Germinal center (tissue), 1 donor: Measurements from ENCODE around the gene SNRPB.
A peak's percentile ranks its signal among the peaks of the same experiment; 100 is the strongest.

ENCODE experiments used
- DNase-seq: peaks from one replicate; pipeline ENCODE4 v3.0.0; 2012; ENCODE audit warnings: mixed read lengths, low spot score

The SNRPB gene

DNA sequence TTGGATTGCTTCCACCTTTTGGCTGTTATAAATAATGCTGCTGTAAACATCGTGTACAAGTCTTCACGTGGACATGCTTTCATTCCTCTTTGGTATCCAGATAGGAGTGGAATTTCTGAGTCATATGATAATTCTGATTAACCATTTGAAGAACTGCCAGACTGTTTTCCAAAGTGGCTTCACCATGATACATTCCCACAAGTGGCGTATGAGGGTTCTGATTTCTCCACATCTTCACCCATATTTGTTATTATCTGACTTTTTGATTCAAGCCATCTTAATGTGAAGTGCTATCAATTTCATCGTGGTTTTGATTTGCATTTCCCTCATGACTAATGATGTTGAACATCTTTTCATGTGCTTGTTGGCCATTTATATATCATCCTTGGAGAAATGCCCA, 2.9 kb upstream of the SNRPB start:
- DNase-seq, result no peak

DNA sequence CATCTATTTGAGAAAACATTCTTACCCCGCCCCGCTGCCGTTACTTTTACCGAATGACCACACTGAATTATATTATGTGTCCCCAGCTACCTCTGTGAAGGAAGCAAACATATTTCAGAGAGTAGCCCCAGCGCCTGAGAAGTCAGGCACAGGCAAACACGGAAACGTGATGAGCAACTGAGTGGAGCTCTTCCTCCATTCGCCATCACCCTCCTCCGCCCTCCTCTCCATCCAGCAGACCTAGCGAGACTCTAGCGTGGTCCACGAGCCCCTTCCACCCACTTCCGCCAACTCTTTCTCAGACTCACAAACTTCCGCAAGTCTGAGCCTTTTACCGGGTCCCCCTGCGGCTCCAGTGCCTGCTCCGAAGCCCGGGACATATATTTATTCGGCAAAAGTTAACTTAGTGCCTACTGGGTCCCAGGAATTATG, 582 bp downstream of the SNRPB start:
- peak; percentile 78 for DNase-seq

DNA sequence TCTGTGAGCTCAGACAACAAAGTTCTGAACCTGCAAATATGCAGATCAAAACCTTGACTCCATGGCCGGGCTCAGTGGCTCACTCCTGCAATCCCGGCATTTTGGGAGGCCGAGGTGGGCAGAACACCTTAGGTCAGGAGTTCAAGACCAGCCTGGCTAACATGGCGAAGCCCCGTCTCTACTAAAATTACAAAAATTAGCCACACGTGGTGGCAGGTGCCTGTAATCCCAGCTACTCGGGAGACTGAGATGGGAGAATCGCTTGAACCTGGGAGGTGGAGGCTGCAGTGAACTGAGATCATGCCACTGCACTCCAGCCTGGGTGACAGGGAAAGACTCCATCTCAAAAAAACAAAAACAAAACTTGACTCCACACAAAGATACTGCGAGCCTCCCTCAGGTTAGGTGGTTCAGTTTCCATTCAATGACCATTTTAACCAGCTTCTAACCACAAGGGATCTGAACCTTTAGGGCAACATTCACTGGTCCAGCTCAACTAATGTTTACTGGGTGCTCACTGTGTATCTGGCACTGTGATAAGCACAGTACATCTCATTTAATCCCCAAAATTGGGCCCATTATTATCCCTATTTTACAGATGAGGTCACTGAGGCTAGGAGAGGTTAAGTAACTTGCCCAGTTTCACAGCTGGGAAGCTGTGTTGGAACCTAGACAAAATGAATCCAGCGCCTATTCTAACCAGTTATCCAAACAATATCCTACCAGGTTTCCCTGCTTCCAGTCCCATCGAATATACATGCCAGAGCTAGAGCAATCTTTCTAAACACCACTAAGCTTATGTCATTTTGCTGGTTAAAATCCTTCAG, 1.8 kb downstream of the SNRPB start:
- no peak for DNase-seq

DNA sequence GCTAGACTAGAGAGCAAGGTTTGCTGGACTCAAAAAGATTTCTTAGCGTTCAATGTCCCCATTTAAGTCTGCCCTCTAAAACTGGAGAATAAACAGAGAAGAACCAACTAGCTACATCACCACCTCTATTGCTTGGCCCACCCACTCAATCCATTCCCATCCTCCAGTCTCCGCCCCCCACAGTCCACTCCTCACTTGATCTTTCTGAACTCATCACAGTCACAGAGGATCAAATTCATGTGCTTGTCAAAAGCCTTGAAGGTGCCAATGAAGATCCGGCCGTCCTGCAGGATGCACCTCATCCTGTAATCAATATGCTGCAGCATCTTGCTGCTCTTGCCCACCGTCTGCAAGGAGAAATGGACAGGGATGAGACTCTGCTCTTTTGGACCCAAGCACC, 3.2 kb downstream of the SNRPB start:
- DNase-seq, result no peak

DNA sequence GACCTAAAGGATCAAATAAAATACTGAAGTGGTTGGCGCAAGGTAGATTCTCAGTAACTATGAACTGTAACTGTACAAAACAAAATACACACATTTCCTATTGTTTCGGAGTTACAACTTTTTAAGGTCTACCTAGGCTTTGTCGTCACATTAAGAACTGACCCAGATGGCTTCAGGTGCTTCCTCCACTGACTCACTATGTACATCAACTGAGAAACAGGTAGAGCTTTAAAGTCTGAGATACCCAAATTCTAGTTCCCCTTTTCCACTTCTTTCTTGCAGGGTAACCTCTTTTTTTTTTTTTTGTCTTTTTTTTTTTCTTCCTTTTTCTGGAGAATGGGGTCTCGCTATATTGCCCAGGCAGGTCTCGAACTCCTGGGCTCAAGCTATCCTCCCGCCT, 5.5 kb downstream of the SNRPB start:
- no peak for DNase-seq

DNA sequence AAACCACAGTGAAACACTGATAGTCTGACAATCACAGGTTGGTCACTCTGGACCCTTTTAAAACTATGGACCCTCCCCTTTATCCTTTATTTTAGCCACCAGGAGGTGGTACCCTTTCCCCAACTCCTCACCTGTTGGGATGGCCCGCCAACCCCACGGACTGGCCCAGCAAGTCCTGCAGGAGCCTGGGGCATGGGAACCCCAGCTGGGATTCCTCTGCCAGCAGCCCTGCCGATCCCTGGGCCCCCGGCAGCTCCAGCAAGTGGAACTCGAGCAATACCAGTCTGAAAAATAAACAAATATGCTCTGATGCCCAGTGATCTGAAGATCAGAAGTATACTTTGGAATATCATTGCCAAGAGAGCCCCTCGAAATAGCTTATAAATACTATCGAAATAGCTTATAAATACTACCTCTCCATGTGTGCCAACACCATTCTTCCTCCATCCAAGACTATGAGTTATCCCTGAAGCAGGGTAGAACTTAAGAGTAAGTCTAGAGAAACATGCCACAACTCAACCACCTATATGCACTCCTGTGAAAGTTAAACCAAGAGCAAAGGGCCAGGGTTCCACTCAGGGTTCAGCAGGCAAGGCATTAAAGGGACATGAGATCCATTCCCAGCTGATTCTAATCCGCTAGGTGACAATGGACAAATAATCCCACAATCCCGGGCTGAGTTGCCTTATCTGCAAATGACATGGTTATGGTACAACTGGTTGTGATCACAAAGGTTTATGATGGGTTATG, 6.8 kb downstream of the SNRPB start:
- no peak for DNase-seq

DNA sequence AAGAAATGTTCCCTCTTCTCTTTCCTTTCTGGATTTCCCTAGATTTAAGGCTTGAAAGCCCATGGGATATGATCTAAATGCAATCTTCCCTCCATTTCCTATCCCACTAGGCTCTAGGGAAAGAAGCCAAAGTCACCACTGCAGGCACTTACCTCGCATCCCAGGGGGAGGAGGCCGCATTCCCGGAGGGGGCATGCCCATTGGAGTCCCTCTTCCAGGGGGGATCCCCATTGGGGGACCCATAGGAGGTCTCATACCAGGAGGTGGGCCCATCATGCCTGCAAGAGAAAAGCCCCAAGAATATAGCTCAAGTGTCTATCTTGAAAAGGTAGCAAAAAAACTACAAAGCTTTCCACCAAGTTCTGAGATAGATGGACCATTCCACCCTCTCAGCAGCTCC, 8.1 kb downstream of the SNRPB start:
- no peak for DNase-seq

DNA sequence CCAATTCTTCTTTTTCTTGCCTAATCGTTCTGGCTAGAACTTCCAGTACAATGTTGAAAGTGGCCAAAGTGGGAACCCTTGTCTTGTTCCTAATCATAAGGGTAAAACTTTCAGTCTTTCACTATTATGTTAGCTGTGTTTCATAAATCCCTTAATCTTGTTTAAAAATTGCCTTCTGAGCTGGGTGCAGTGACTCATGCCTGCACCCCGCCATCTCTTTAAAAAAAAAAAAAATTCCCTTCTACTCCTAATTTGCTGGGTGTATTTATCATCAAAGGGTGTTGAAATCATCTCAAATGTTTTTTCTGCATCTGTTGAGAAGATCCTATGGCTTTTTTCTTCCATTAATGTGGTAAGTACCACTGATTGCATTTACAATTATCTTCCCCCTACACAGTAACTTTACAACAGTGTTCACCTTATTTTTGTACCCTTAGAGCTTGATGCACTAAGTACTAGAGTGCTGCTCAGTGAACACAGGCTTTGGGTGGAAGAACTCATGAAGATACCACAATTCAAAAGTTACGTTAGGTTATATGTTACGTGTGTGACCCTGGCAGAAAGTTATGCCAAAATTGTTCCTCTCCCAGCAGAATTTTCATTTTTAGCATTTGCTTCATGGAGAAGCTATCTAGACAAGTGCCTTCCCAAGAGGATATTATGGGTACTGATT, 9.7 kb downstream of the SNRPB start:
- no peak for DNase-seq

DNA sequence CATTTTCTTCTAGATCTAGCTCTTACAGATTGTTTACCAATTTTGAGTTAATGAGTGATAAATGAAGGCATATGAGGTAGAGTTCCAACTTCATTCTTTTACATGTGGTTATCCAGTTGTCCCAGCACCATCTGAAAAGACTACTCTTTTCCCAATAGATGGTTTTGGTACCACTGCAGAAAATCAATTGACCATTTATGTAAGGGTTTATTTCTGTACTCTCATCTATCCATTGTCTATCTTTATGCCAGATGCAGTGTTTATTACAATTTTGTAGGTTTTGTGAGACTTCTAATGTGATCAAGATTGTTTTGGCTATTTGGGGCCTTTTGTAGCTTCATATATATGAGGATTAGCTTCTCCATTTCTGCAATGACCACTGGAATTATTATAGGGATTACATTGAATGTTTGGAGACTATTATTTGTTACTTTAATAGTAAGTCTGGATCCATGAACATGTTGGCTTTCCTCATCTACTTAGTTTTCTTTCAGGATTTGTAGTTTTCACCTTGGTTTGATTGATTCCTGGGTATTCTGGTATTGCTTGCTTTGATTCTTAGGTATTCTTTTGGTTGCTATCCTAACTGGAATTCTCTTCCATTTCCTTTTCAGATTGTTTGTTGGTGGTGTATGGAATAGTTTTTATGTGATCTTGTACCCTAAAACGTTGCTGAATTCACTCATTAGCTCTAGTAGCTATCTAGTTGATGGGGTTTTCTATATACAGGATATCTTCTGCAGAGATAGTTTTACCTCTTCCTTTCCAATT, 10.4 kb downstream of the SNRPB start:
- DNase-seq, result no peak

DNA sequence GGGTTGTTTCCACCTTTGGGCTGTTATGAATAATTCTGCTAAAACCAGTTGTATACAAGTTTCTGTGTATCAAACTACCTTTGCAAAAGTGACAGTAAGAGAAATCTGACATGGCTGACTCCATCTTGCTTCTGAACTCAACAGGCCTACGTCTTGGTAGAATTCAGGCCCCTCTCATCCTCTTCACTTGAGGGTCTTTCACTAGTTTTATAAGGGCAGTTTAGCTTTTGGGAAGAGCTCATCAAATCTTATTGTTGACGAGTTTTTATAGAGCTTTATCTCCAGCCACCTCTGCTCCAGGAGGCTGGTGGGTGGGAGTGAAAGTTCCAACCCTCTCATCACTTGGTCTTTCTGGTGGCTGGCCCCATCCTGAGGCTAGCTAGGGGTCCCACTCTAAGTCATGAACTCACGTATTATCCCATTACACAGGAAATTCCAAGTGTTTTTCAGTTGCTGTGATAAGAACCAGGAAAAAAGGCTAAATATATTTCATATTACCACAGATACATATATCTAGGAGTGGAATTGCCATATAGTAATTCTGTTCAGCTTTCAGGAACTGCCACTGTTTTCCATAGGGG, 11.6 kb downstream of the SNRPB start:
- DNase-seq, result no peak

DNA sequence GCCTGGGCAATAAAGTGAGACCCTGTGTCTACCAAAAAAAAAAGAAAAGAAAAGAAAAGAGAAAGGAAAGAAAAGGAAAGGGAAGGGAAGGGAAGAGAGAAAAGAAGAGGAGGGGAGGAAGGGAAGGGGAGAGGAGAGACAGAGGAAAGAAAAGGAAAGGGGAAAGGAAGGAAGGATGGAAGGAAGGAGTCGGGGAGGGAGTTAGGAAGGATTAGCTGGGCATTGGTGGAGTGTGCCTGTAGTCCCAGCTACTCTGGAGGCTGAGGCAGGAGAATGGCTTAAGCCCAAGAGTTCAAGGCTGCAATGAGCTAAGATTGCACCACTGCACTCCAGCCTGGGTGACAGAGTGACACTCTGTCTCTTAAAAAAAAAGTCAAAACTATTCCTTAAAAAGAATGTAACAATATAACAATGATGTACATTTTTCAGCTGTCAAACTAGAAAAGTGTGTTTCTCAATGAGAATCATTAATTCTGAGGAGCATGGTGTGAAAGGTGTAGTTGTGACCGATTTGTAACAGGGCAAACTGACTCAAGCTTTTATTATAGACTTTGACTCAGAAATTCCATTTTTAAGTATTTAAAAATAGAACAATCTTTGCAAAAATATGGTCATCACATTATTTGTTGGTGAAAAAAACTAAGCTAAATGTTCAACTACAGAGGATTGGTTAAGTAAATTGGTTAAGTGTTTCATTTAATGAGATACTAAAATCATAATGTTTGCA, 14.7 kb downstream of the SNRPB start:
- no peak for DNase-seq

DNA sequence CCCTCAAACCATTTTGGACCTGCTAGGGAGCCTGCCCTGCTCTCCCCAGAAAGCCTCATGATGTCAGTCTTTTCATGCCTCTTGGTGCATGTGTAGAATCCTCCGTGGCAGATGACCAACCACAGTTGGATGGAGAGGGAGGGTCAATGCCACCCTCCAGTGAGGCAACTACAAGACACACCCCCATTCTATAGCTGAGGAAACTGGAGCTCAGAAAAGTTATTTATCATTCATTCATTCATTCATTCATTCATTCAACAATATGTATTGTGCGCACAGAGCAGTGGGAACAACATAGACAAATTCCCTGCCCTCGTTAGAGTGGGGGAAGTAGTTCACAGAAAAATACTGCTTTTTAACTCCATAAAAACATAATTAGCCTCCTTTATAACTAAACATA, 16.8 kb downstream of the SNRPB start:
- no peak for DNase-seq

DNA sequence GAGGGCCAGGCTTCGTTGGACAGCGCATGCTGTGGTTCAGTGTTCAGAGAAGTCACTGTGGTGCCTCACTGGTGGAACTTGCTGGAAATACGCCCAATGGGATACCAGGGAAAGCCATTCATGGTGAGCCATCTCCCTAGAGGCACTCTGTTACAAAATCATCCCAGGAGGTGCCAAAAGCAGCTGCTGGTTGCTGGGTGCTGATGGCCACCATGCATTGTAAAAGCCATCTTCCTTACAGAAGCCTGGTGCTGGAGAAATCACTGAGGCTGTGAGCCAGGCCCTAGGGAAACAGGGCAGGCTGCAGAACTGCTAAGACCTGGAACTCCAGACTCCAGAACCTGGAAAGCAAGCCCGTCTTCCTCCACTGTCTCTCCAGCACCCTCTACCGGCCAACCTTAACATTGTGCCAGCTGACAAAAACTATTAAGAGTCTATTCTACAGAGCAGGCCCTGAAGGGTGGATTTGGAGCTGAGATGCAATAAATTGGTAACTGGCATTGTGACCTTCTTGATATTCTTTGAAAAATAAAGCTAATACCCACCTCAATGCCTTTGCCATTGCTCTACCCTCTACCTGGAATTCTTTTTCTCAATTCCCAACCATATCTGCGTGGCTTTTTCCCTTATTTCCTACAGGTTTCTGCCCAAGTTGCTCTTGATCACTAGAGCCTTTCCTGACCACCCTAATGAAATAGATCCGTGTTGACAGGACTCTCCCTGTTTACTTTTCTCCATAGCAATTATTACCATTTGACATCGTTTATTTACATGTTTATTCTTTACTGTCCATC, 18.5 kb downstream of the SNRPB start:
- DNase-seq, result peak; percentile 61

DNA sequence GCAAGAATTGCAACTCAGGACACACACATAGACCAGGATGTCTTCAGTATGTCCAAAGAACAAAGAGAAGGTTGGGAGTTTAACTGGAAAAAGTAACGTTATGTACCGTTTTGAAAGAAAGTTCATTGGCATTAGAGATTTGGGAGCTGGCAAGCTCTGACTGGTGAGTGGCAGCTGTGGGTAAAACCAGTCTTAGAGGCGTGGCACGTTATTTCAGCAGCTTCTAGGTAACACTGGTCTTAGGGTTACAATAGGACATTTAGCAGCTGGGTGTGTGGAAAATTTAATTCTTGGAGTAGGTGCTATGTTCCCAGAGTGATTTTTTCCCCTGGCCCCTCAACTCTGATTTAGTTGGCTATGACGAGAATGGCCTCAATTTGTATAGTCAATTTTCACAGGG, 19.2 kb downstream of the SNRPB start:
- no peak for DNase-seq

DNA sequence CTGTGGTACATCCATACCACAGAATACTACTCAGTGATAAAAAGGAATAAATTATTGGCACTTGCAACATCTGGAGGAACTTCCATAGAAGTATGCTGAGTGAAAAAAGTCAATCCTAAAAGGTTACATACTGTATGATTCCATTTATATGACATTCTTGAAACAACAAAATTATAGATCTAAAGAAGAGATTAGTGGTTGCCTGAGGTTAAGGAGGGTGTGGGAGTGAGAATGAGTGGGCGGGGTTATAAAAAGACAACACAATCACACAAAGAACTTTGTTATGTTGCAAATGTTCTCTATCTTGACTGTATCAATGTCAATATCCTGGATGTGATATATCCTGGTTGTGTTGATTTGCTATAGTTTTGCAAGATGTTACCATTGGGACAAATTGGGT, 21.2 kb downstream of the SNRPB start:
- DNase-seq, result no peak

DNA sequence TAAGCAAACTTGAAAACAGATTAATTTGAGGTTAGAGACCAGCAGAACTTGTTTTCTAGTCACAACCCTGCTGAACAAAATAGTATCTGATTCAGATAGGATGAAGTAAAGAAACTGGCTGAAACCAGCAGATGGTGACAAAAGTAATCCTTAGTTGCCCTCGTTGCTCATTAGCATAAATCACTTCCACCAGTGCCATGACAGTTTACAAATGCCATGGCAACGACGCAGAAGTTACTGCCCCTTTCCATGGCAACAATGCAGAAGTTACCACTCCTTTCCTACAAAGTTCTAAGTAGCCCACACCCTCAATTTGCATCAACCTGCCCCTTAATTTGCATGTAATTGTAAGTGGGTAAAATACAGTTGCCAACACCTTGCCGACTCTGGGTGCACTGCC, 23.7 kb downstream of the SNRPB start:
- no peak for DNase-seq

DNA sequence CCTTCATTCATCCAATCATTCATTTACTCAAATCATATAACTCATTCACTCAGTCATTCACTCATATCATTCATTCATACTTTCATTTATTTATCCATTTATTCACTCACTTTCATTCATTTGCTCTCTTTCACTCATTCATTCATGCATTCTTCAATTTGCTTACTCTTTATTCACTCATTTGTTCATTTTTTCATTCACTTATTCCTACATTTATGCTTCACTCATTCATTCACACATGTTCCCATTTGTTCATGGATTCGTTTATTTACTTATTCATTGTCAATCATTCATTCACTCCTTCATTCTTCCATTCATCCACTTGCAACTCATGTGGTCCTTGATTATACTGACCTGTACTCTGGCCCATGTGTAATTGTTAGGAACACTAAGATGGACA, 39.4 kb downstream of the SNRPB start:
- DNase-seq, result no peak

DNA sequence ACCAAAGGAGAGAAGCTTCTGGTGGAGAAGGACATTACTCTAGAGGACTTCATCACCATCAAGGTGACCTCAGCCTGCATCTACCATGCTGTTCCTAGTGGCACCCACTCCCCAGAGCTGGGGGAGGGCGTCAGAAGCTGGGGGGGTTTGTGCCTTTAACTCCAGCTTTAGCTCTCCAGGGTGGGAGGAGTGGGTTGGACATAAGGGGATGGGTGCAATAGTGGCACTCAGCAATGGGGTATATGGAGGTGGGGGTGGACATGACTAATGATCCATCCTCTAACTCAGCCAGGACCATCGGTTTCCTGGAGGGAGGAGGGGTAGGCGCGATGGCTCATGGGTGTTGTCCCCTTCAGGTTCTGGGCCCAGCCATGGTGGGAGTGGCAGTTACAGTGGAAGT, 40.1 kb downstream of the SNRPB start:
- DNase-seq, result no peak

DNA sequence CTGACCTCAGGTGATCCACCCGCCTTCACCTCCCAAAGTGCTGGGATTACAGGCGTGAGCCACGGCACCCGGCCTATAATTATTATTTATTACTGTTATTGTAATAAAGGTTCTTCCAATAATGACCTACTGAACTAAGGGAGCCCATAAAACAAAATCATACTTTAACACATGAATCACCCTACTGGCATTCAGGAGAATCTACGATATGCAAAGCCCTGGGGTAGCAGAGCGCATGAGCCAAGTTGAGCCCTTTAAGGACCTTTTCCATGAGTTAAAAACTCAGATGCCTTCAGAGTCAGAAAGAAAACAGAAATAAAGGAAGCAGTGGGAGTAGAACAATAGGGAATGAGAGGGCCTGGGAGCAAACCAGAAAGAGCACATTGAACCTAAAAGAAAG, 41.5 kb downstream of the SNRPB start:
- no peak for DNase-seq

DNA sequence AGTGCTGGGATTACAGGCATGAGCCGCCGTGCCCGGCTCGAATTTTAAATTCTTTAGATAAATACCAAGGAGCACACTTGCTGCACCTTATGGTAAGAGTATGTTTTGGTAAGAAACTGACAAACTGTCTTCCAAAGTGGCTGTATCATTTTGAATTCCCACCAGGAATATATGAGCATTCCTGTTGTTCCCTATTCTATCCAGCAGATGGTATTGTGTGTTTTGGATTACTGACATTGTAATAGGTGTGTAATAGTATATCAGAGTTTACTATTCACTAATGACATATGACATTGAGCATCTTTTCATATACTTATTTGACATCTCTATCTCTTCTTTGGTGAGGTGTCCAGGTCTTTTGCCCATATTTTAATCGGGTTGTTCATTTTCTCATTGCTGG, 49.3 kb downstream of the SNRPB start:
- no peak for DNase-seq
